Fibroblast of skin of scalp (primary cell): ENCODE measurements around the gene SLC12A7.
A peak's percentile ranks its signal among the peaks of the same experiment; 100 is the strongest.
"Not testable (repeated sequence)": the region's sequence is repeated elsewhere in the genome, so short reads cannot be mapped to it uniquely, and the experiment has no call there.

Experiments used
- DNase-seq: peaks from one replicate; pipeline ENCODE4 v3.0.0-alpha.2; 2013

The SLC12A7 gene

GRCh38 chr5:1061292-1061691 lies 50.6 kb downstream of the SLC12A7 start:
- DNase-seq: not testable (repeated sequence)

GRCh38 chr5:1060535-1060981 lies 51.3 kb downstream of the SLC12A7 start:
- DNase-seq: no peak

GRCh38 chr5:1059884-1060263 lies 52.0 kb downstream of the SLC12A7 start:
- DNase-seq: no peak

GRCh38 chr5:1058988-1059883 lies 52.6 kb downstream of the SLC12A7 start:
- DNase-seq: no peak

- no peak for DNase-seq
Observed at GRCh38 chr5:1058083-1058945, 53.5 kb downstream of the SLC12A7 start.

GRCh38 chr5:1057485-1058082 lies 54.3 kb downstream of the SLC12A7 start:
- DNase-seq: no peak

- DNase-seq: no peak
Observed at GRCh38 chr5:1056611-1057484, 55.0 kb downstream of the SLC12A7 start.

GRCh38 chr5:1055896-1056610 lies 55.8 kb downstream of the SLC12A7 start:
- DNase-seq: no peak

GRCh38 chr5:1054799-1055775 lies 56.8 kb downstream of the SLC12A7 start:
- no peak for DNase-seq

- DNase-seq: no peak
Observed at GRCh38 chr5:1054018-1054798, 57.7 kb downstream of the SLC12A7 start.

GRCh38 chr5:1053391-1054017 lies 58.4 kb downstream of the SLC12A7 start:
- peak; percentile 73 for DNase-seq

- DNase-seq: peak; percentile 4
Observed at GRCh38 chr5:1052641-1053390, 59.0 kb downstream of the SLC12A7 start.

- no peak for DNase-seq
Observed at GRCh38 chr5:1052076-1052475, 59.8 kb downstream of the SLC12A7 start.

GRCh38 chr5:1051366-1051720 lies 60.5 kb downstream of the SLC12A7 start:
- DNase-seq: no peak

- DNase-seq: no peak
Observed at GRCh38 chr5:1050423-1051365, 61.2 kb downstream of the SLC12A7 start.
